ENCODE data around the gene DNAJC12. TPM values are rescaled to one million over a fixed set of nuclear protein-coding genes. Genes with fewer than 3 reads are reported as not detected.

DNAJC12 gene
- total RNA-seq, 1 experiment from 2014 or later, result 72.8 TPM

- Histone ChIP-seq H3K27me3 (ENCODE audit: low read length) (no peaks in the 10 kb centered on the region), H3K9me2 (replicated peaks; ENCODE audit: insufficient read depth, low read length) (no peaks in the 10 kb centered on the region), H3K4me1 (ENCODE audit: low read length) (no peaks in the 10 kb centered on the region), H3K4me3 (ENCODE audit: low read length) (no peak overlapping the region), H3K27ac (ENCODE audit: low read length) (no peak overlapping the region), H4K20me1 (ENCODE audit: insufficient read depth, low read depth, low read length) (no peaks in the 10 kb centered on the region), H3K4me2 (ENCODE audit: low read depth, low read length, poor library complexity, severe bottlenecking) (no peak overlapping the region), H3K36me3 (ENCODE audit: insufficient read depth, low read length) (no peaks in the 10 kb centered on the region), H2AFZ (ENCODE audit: low read length) (no peak overlapping the region), H3K79me2 (ENCODE audit: low read length) (peaks cover 8% of the 10 kb centered on the region; the same call in 1 of the 2 replicates), H3K9ac (ENCODE audit: low read length) (no peak overlapping the region), H3K9me3 (ENCODE audit: low read length) (no peaks in the 10 kb centered on the region)
- no peak for DNase-seq
These were observed 28.9 kb downstream of the DNAJC12 start for GRCh38 chr10:67809107-67809506.

DNA sequence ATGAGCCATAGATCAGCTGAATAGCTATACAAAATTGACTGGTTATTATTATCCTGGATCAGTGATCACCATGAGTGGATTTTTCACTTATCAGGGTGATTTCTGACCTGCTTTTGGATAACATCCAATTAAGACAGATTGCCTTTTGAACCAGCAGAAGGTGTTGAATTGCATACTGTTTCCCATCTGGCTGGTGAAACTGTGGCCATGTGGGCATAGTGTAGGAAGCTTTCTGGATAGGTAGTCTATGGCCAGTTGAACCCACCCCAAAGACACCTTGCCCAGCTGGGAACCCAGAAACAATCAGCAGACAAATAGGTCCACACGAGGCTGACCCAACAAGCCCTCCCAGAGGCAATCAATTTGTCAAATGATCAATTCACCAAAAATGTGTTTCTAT, 29.3 kb downstream of the DNAJC12 start:
- H3K9me2 ChIP-seq (replicated peaks; ENCODE audit: insufficient read depth, low read length), result no peaks in the 10 kb centered on the region
- H3K4me2 ChIP-seq (ENCODE audit: low read depth, low read length, poor library complexity, severe bottlenecking), result no peak overlapping the region
- no peak overlapping the region for H3K27ac ChIP-seq (ENCODE audit: low read length)
- H3K9me3 ChIP-seq (ENCODE audit: low read length), result no peaks in the 10 kb centered on the region
- no peaks in the 10 kb centered on the region for H4K20me1 ChIP-seq (ENCODE audit: insufficient read depth, low read depth, low read length)
- no peaks in the 10 kb centered on the region for H3K36me3 ChIP-seq (ENCODE audit: insufficient read depth, low read length)
- H3K79me2 ChIP-seq (ENCODE audit: low read length), result peaks cover 4% of the 10 kb centered on the region; the same call in 1 of the 2 replicates
- no peak overlapping the region for H3K9ac ChIP-seq (ENCODE audit: low read length)
- no peaks in the 10 kb centered on the region for H3K27me3 ChIP-seq (ENCODE audit: low read length)
- DNase-seq, result no peak
- no peak overlapping the region for H2AFZ ChIP-seq (ENCODE audit: low read length)
- no peak overlapping the region for H3K4me3 ChIP-seq (ENCODE audit: low read length)
- H3K4me1 ChIP-seq (ENCODE audit: low read length), result no peaks in the 10 kb centered on the region

DNA sequence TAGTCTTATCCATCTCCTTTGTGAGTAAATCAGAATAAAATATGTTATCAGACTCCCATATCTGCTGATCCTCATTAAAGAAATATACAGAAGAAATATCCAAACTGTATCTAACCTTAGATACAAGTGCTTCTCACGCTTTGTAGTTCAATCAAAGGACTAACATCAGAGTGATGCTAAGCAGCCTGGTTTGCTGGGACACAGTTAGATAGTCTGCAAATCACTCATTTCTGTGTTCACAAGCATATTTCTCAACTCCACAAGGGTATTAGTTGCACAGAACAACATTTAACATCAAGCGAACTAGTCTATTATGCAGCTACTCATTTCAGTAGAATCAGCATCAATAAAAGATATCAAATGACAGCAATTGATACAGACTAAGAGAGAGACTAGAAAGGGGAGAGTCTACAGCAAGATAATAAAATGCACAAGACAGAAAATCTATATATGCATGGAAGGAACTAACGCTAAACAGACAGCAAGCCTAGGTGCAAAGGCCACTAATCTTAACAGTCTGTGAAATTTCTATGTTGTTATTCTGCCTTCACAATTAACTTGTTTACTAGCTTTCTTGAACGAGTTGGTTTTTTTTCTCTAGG, 30.0 kb downstream of the DNAJC12 start:
- peaks cover 4% of the 10 kb centered on the region for H3K4me1 ChIP-seq (ENCODE audit: low read length)
- H3K27ac ChIP-seq (ENCODE audit: low read length), result no peak overlapping the region
- H3K9ac ChIP-seq (ENCODE audit: low read length), result no peak overlapping the region
- no peak overlapping the region for H3K4me2 ChIP-seq (ENCODE audit: low read depth, low read length, poor library complexity, severe bottlenecking)
- H3K79me2 ChIP-seq (ENCODE audit: low read length), result 0 out of 2 replicates have a peak, but pooled peaks cover 3% of the 10 kb centered on the region
- H4K20me1 ChIP-seq (ENCODE audit: insufficient read depth, low read depth, low read length), result no peaks in the 10 kb centered on the region
- no peaks in the 10 kb centered on the region for H3K36me3 ChIP-seq (ENCODE audit: insufficient read depth, low read length)
- DNase-seq, result no peak
- no peak overlapping the region for H2AFZ ChIP-seq (ENCODE audit: low read length)
- no peaks in the 10 kb centered on the region for H3K9me3 ChIP-seq (ENCODE audit: low read length)
- no peaks in the 10 kb centered on the region for H3K27me3 ChIP-seq (ENCODE audit: low read length)
- no peak overlapping the region for H3K4me3 ChIP-seq (ENCODE audit: low read length)
- no peaks in the 10 kb centered on the region for H3K9me2 ChIP-seq (replicated peaks; ENCODE audit: insufficient read depth, low read length)

DNA sequence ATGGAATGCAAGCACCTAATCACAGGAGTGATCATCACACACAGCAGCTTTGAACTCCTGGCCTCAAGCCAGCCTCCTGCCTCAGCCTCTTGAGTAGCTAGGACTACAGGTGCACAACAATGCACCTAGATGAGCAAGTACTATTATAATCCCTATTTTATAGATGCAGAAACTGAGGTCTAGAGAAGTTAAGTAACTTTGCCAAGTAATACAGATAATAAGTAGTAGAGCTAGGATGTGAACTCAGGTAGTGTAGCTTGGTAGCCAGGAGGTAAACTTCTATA, 33.7 kb downstream of the DNAJC12 start:
- H2AFZ ChIP-seq (ENCODE audit: low read length), result no peak overlapping the region
- no peaks in the 10 kb centered on the region for H3K9me3 ChIP-seq (ENCODE audit: low read length)
- H4K20me1 ChIP-seq (ENCODE audit: insufficient read depth, low read depth, low read length), result no peaks in the 10 kb centered on the region
- peaks cover 11% of the 10 kb centered on the region for H3K4me1 ChIP-seq (ENCODE audit: low read length)
- H3K9ac ChIP-seq (ENCODE audit: low read length), result no peak overlapping the region
- no peaks in the 10 kb centered on the region for H3K36me3 ChIP-seq (ENCODE audit: insufficient read depth, low read length)
- no peak for DNase-seq
- H3K4me2 ChIP-seq (ENCODE audit: low read depth, low read length, poor library complexity, severe bottlenecking), result no peak overlapping the region
- no peak overlapping the region for H3K27ac ChIP-seq (ENCODE audit: low read length)
- no peaks in the 10 kb centered on the region for H3K9me2 ChIP-seq (replicated peaks; ENCODE audit: insufficient read depth, low read length)
- no peaks in the 10 kb centered on the region for H3K27me3 ChIP-seq (ENCODE audit: low read length)
- H3K79me2 ChIP-seq (ENCODE audit: low read length), result no peaks in the 10 kb centered on the region; the same call in 1 of the 2 replicates
- H3K4me3 ChIP-seq (ENCODE audit: low read length), result no peak overlapping the region

DNA sequence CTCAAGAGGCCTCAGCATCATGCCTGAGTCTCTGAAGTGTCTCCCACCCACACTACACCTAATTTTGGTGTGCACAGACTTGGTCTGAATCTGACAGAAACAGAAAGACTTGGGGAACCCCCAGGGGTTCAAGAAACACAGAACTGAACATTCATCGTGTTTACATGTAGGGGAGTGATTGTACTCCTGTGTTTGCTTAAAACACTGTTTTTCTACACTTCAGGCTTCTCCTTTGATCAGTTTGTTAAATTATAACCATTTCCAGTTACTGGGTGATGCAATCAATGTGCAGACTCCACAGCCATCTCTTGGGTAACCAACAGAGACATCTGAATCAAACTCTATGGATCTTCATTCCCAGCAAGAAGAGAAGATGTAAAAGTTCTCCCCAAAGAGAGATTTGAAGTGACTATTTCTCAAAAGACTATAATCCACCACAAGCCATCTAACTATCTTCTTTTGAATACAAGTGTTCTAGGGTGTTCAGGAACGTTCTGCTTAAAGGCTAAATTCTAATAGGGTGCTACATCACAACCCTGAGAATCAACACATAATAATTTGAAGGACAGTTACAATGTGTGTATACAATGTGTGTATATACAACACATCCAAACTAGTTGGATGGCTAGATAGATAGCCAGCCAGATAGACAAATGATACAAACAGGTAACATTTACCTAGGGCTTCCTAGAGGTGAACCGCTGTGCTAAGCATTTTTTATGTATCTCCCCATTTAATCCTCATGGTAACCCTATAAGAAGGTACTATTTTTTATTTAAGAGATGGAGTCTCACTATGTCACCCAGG, 34.2 kb downstream of the DNAJC12 start:
- no peak for DNase-seq
- H3K27ac ChIP-seq (ENCODE audit: low read length), result no peak overlapping the region
- no peaks in the 10 kb centered on the region; the same call in 1 of the 2 replicates for H3K79me2 ChIP-seq (ENCODE audit: low read length)
- H3K9me2 ChIP-seq (replicated peaks; ENCODE audit: insufficient read depth, low read length), result no peaks in the 10 kb centered on the region
- no peaks in the 10 kb centered on the region for H3K27me3 ChIP-seq (ENCODE audit: low read length)
- H3K36me3 ChIP-seq (ENCODE audit: insufficient read depth, low read length), result no peaks in the 10 kb centered on the region
- no peaks in the 10 kb centered on the region for H4K20me1 ChIP-seq (ENCODE audit: insufficient read depth, low read depth, low read length)
- H3K4me1 ChIP-seq (ENCODE audit: low read length), result peaks cover 11% of the 10 kb centered on the region
- H3K4me2 ChIP-seq (ENCODE audit: low read depth, low read length, poor library complexity, severe bottlenecking), result no peak overlapping the region
- no peak overlapping the region for H3K4me3 ChIP-seq (ENCODE audit: low read length)
- no peaks in the 10 kb centered on the region for H3K9me3 ChIP-seq (ENCODE audit: low read length)
- no peak overlapping the region for H2AFZ ChIP-seq (ENCODE audit: low read length)
- H3K9ac ChIP-seq (ENCODE audit: low read length), result no peak overlapping the region

DNA sequence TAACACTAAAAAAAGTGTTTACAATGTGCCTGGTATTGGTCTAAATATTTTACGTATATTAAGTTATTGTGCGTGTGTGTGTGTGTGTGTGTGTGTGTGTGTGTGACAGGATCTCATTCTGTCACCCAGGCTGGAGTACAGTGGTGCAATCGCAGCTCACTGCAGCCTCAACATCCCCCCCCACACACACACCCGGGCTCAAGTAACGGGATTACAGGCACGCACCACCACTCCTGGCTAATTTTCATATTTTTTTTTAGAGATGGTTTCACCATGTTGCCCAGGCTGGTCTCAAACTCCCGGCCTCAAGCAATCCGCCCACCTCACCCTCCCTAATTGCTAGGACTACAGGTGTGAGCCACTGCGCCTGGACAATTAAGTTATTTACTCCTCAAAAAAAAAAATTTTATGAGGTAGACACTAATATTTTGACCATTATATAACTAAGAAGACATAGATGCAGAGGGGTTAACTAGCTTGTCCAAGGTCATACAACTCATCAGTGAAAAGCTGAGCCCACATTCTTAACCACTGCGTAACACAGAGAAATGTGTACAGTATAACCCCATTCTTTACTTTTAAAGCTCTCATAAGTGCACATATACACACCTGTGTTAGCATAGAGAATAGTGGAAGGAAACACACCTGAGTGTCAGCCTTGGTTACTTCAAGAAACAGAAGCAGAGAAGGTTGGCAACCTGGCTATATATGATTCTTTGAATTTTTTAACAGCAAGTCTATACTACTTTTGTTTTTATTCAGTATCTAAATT, 35.0 kb downstream of the DNAJC12 start:
- no peak overlapping the region for H3K4me3 ChIP-seq (ENCODE audit: low read length)
- H3K4me1 ChIP-seq (ENCODE audit: low read length), result peaks cover 11% of the 10 kb centered on the region
- no peak overlapping the region for H3K4me2 ChIP-seq (ENCODE audit: low read depth, low read length, poor library complexity, severe bottlenecking)
- no peak overlapping the region for H3K27ac ChIP-seq (ENCODE audit: low read length)
- H2AFZ ChIP-seq (ENCODE audit: low read length), result no peak overlapping the region
- no peaks in the 10 kb centered on the region for H3K9me2 ChIP-seq (replicated peaks; ENCODE audit: insufficient read depth, low read length)
- no peaks in the 10 kb centered on the region for H3K27me3 ChIP-seq (ENCODE audit: low read length)
- DNase-seq, result no peak
- no peaks in the 10 kb centered on the region for H3K9me3 ChIP-seq (ENCODE audit: low read length)
- H3K9ac ChIP-seq (ENCODE audit: low read length), result no peak overlapping the region
- H4K20me1 ChIP-seq (ENCODE audit: insufficient read depth, low read depth, low read length), result no peaks in the 10 kb centered on the region
- H3K79me2 ChIP-seq (ENCODE audit: low read length), result no peaks in the 10 kb centered on the region; the same call in 1 of the 2 replicates
- no peaks in the 10 kb centered on the region for H3K36me3 ChIP-seq (ENCODE audit: insufficient read depth, low read length)

DNA sequence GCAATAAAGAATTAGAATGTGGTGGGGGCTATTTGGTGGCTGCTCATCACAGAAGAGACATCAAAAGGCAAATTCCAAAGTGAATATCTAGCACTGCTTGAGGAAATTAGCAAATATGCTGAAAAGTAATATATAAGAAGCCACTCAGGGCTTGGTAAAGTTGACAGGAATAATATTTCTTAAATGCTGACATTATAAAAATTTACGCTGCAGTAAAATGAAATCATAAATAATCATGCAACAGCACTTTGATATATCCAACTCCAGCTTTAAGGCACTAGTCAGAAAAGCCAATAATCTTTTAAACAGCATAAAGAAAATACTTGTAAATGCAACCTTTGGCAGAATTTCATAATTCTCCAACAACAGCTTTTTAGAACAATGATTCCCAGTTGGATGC, 36.9 kb downstream of the DNAJC12 start:
- Histone ChIP-seq H4K20me1 (ENCODE audit: insufficient read depth, low read depth, low read length) (no peaks in the 10 kb centered on the region), H3K27me3 (ENCODE audit: low read length) (no peaks in the 10 kb centered on the region)
- no peak for DNase-seq

GRCh38 chr10:67794909-67795460, 43.0 kb downstream of the DNAJC12 start:
- no peak overlapping the region for H2AFZ ChIP-seq (ENCODE audit: low read length)
- H3K4me1 ChIP-seq (ENCODE audit: low read length), result peaks cover 9% of the 10 kb centered on the region
- no peaks in the 10 kb centered on the region for H3K79me2 ChIP-seq (ENCODE audit: low read length)
- no peak overlapping the region for H3K27ac ChIP-seq (ENCODE audit: low read length)
- no peaks in the 10 kb centered on the region for H3K27me3 ChIP-seq (ENCODE audit: low read length)
- no peak overlapping the region for H3K9ac ChIP-seq (ENCODE audit: low read length)
- H3K4me3 ChIP-seq (ENCODE audit: low read length), result no peak overlapping the region
- no peaks in the 10 kb centered on the region for H3K9me2 ChIP-seq (replicated peaks; ENCODE audit: insufficient read depth, low read length)
- DNase-seq, result no peak
- H3K36me3 ChIP-seq (ENCODE audit: insufficient read depth, low read length), result 0 out of 2 replicates have a peak, but pooled peaks cover 5% of the 10 kb centered on the region
- no peaks in the 10 kb centered on the region for H3K9me3 ChIP-seq (ENCODE audit: low read length)
- H3K4me2 ChIP-seq (ENCODE audit: low read depth, low read length, poor library complexity, severe bottlenecking), result no peak overlapping the region
- no peaks in the 10 kb centered on the region for H4K20me1 ChIP-seq (ENCODE audit: insufficient read depth, low read depth, low read length)

More for the DNA sequence above, 36.9 kb downstream of the DNAJC12 start:
- Histone ChIP-seq H3K9me2 (replicated peaks; ENCODE audit: insufficient read depth, low read length) (no peaks in the 10 kb centered on the region), H3K4me3 (ENCODE audit: low read length) (no peak overlapping the region), H3K9ac (ENCODE audit: low read length) (no peak overlapping the region), H3K79me2 (ENCODE audit: low read length) (no peaks in the 10 kb centered on the region; the same call in 1 of the 2 replicates), H2AFZ (ENCODE audit: low read length) (no peak overlapping the region), H3K4me2 (ENCODE audit: low read depth, low read length, poor library complexity, severe bottlenecking) (no peak overlapping the region), H3K4me1 (ENCODE audit: low read length) (peaks cover 11% of the 10 kb centered on the region), H3K27ac (ENCODE audit: low read length) (no peak overlapping the region), H3K36me3 (ENCODE audit: insufficient read depth, low read length) (0 out of 2 replicates have a peak, but pooled peaks cover 5% of the 10 kb centered on the region), H3K9me3 (ENCODE audit: low read length) (no peaks in the 10 kb centered on the region)

All from Karpas-422 (cell line).